B cell (primary cell): Measurements from ENCODE around the gene DNAAF8. TPM values are rescaled to one million over a fixed set of nuclear protein-coding genes. Genes with fewer than 3 reads are reported as not detected.
A peak's percentile ranks its signal among the peaks of the same experiment; 100 is the strongest.

ENCODE experiments used
- ATAC-seq: fragments of 200-7000 bp; cut with Tn5 transposase; one replicate; pipeline ENCODE4 v1.10.0; 2021; ENCODE audit warnings: low read depth, mild to moderate bottlenecking, moderate number of reproducible peaks, moderate library complexity
- CTCF ChIA-PET: fragments of 350-600 bp; sonication (Branson Sonifier 250); formaldehyde crosslinking; loops from one replicate; lab custom pipeline; 2021; ENCODE audit warnings: antibody characterized with exemption, inconsistent platforms; lab: Charles Lee
- POLR2A ChIA-PET: fragments of 350-600 bp; sonication (Branson Sonifier 250); formaldehyde crosslinking; loops from one replicate; lab custom pipeline; 2021; ENCODE audit warnings: antibody characterized with exemption; lab: Charles Lee
- DNase-seq: peaks from one replicate; pipeline ENCODE4 v3.0.0; 2013
- H2AFZ ChIP-seq: 2 replicates; pipeline ENCODE4 v1.6.1; 2012; ENCODE audit warnings: mild to moderate bottlenecking, low read depth, low read length; ENCODE audit not compliant: insufficient read depth, poor library complexity, severe bottlenecking
- H3K27ac ChIP-seq, 2 donors: 1 replicate in 1 of 2; 2 replicates in 1 of 2; pipeline ENCODE4 v1.5.1; 2012 to 2013; ENCODE audit warnings: low read length in 2 of 2, mild to moderate bottlenecking in 2 of 2, moderate library complexity in 1 of 2
- H3K27me3 ChIP-seq, 4 experiments: fragments of 200-600 bp in 1 of 4; sonication (generic) in 1 of 4; replicated peaks in 1 of 4; 1 replicate in 2 of 4; 2 replicates in 2 of 4; pipeline versions ENCODE4 v1.6.1 to v1.7.0; 2013 to 2016; ENCODE audit warnings: low read length in 3 of 4, mild to moderate bottlenecking in 2 of 4, mixed read lengths in 1 of 4, moderate library complexity in 1 of 4; ENCODE audit not compliant: insufficient read depth in 4 of 4, control insufficient read depth in 3 of 4; ENCODE audit errors: control extremely low read depth in 1 of 4
- H3K36me3 ChIP-seq, 2 experiments: replicated peaks in 1 of 2; 1 replicate in 1 of 2; 2 replicates in 1 of 2; pipeline versions ENCODE4 v1.6.1 to v1.7.1; 2013; ENCODE audit warnings: low read length in 1 of 2; ENCODE audit not compliant: insufficient read depth in 2 of 2, control insufficient read depth in 1 of 2; ENCODE audit errors: control extremely low read depth in 1 of 2, extremely low read depth in 1 of 2
- H3K4me1 ChIP-seq, 2 donors: fragments of 200-600 bp in 1 of 2; sonication (generic) in 1 of 2; 1 replicate in 1 of 2; 2 replicates in 1 of 2; pipeline versions ENCODE4 v1.5.1 to v1.6.1; 2013 to 2017; ENCODE audit warnings: low read length in 2 of 2; ENCODE audit not compliant: control insufficient read depth in 2 of 2, insufficient read depth in 2 of 2
- H3K4me2 ChIP-seq: replicated peaks from 2 replicates; pipeline ENCODE3; 2012; ENCODE audit warnings: mild to moderate bottlenecking, low read depth, low read length; ENCODE audit not compliant: poor library complexity, severe bottlenecking
- H3K4me3 ChIP-seq, 5 experiments: fragments of 200-600 bp in 1 of 5; sonication (generic) in 1 of 5; 1 replicate in 3 of 5; 2 replicates in 2 of 5; pipeline versions ENCODE4 v1.5.1 to v1.7.0; 2011 to 2016; ENCODE audit warnings: low read length in 4 of 5, mild to moderate bottlenecking in 4 of 5, low read depth in 2 of 5, control low read depth in 1 of 5, moderate library complexity in 1 of 5; ENCODE audit not compliant: insufficient read depth in 1 of 5; ENCODE audit errors: control extremely low read depth in 1 of 5, extremely low read depth in 1 of 5
- H3K79me2 ChIP-seq: fragments of 200-600 bp; sonication (generic); one replicate; pipeline ENCODE4 v1.6.0; 2016; ENCODE audit warnings: low read length; ENCODE audit not compliant: control insufficient read depth, insufficient read depth
- H3K9ac ChIP-seq: fragments of 200-600 bp; sonication (generic); 2 replicates; pipeline ENCODE4 v1.6.1; 2017; ENCODE audit warnings: mild to moderate bottlenecking, low read length, moderate library complexity
- H3K9me3 ChIP-seq, 3 donors: one replicate each; pipeline versions ENCODE4 v1.6.1 to v1.7.1; 2013; ENCODE audit warnings: low read length in 2 of 3; ENCODE audit not compliant: control insufficient read depth in 2 of 3, insufficient read depth in 1 of 3; ENCODE audit errors: control extremely low read depth in 1 of 3
- H4K20me1 ChIP-seq: 2 replicates; pipeline ENCODE4 v1.6.0; 2012; ENCODE audit warnings: mild to moderate bottlenecking, low read length; ENCODE audit not compliant: insufficient read depth, control insufficient read depth, poor library complexity, severe bottlenecking
- H3K27ac Mint-ChIP-seq: one replicate; pipeline ENCODE4 v1.8.0; 2021; ENCODE audit warnings: mixed read lengths
- H3K27me3 Mint-ChIP-seq: one replicate; pipeline ENCODE4 v1.8.0; 2021; ENCODE audit warnings: mixed read lengths
- H3K4me1 Mint-ChIP-seq: one replicate; pipeline ENCODE4 v1.8.0; 2021; ENCODE audit warnings: mixed read lengths
- H3K4me3 Mint-ChIP-seq: one replicate; pipeline ENCODE4 v1.8.0; 2021; ENCODE audit warnings: mixed read lengths
- H3K9me3 Mint-ChIP-seq: one replicate; pipeline ENCODE4 v1.8.0; 2022; ENCODE audit warnings: mixed read lengths; ENCODE audit not compliant: insufficient read depth
- EZH2 ChIP-seq: IDR thresholded peaks from 2 replicates; pipeline ENCODE4 v1.6.1; 2012; ENCODE audit warnings: borderline replicate concordance, low read depth, mild to moderate bottlenecking, moderate library complexity, low read length; ENCODE audit not compliant: insufficient read depth, poor library complexity, severe bottlenecking
- WGBS: methylation state at CpG from one replicate; pipeline ENCODE4 v1.1.5; 2013; ENCODE audit warnings: missing lambda C conversion rate; ENCODE audit not compliant: insufficient coverage; 5-methylcytosine and 5-hydroxymethylcytosine counted together
- intact Hi-C: fragments of 100-400 bp; cut with micrococcal nuclease; formaldehyde crosslinking; loops from one replicate; pipeline ENCODE4 v1.10.0; 2022
- polyA plus RNA-seq: library from polyadenylated mRNA; depleted of rRNA; stranded (reverse); fragments of >200 nt; gene quantifications from 2 replicates; pipeline ENCODE4 v1.2.3, GENCODE V29; 2012
- total RNA-seq, 2 donors: library from RNA; stranded (reverse); fragments of 120-200 nt in 1 of 2; gene quantifications; 1 replicate in 1 of 2; 2 replicates in 1 of 2; pipeline versions ENCODE4 v1.2.3 to v1.2.4, GENCODE V29; 2013 to 2022
- TF ChIP-seq, protein P1 (sequence below): fragments of 200-600 bp; IDR thresholded peaks from one replicate; pipeline ENCODE4 v1.8.0; 2022; ENCODE audit warnings: antibody characterized with exemption, mild to moderate bottlenecking

Gene DNAAF8
- total and polyA plus RNA-seq, 2 donors (not counting 1 experiment from before 2014, with no cell fraction given), result 0.09 to 0.44 TPM

DNA sequence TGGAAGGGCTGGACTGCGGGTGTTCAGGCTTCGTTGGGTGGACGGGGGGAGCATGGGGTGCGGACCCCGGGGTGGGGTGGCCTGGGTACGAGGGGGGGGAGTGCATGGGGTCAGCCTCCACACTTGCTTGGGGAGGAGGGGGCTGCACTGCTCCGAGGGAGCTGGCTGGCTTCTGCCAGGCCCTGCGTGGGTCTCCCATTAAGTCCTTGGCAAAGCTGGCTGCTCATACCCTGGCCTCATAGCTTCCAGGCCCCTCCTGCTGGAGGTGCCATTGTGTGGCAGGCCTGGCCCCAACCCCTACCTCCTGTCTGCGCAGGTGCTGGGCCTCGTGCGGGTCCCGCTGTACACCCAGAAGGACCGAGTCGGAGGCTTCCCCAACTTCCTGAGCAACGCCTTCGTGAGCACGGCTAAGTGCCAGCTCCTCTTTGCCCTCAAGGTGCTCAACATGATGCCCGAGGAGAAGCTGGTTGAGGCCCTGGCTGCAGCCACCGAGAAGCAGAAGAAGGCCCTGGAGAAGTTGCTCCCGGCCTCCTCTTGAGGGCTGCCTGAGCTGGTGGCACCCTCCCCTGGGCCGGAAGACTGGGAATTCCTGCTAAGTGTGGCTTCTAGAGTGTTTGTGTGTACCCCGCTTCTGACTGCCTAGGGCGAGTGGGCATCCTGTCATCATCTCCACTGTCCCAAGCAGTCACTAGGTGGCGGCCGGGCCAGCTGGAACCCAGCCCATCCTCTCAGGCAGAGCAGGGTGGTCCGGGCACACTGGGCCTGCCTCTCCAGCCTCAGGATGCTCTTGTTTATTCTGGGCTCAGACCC, 39.5 kb upstream of the DNAAF8 start:
- intact Hi-C loops, result loop anchor here (5.0 kb wide), 2 partner anchors 388 to 423 kb away; partner anchors contain the start of gene TFAP4
- H3K27ac ChIP-seq, result peak overlapping the region in 1 of 2 donors; percentile 87
- H3K4me1 Mint-ChIP-seq, result peaks cover 22% of the 10 kb centered on the region
- ChIA-PET CTCF (no interaction called here), POLR2A (interaction anchor here (1.5 to 2.1 kb wide), 2 partner anchors 40 to 190 kb away, joined by 3 to 17 read pairs; partner anchors contain the start of genes ANKS3 and DNAAF8)
- H3K4me2 ChIP-seq, result peak overlapping the region; percentile 92
- H3K4me3 ChIP-seq, result peak overlapping the region in 3 of 5 experiments; percentile 81 to 85 (median 83)
- H4K20me1 ChIP-seq, result peaks cover 13% of the 10 kb centered on the region
- no peak for DNase-seq
- no peaks in the 10 kb centered on the region for H3K27me3 Mint-ChIP-seq
- peaks cover 16% of the 10 kb centered on the region for H3K79me2 ChIP-seq
- H2AFZ ChIP-seq, result peak overlapping the region; percentile 84
- peak overlapping the region; percentile 93 for H3K9ac ChIP-seq
- peak overlapping the region; percentile 77 for H3K4me3 Mint-ChIP-seq
- H3K4me1 ChIP-seq, result peaks cover 15 to 19% of the 10 kb centered on the region in 2 donors
- WGBS, result 75% methylated on average over 26 of the region's 26 CpGs
- H3K27me3 ChIP-seq, result no peaks in the 10 kb centered on the region
- peak overlapping the region; percentile 74 for H3K27ac Mint-ChIP-seq
- no peaks in the 10 kb centered on the region for H3K9me3 ChIP-seq
- peaks cover 0 to 31% of the 10 kb centered on the region in 2 experiments for H3K36me3 ChIP-seq
- H3K9me3 Mint-ChIP-seq, result no peaks in the 10 kb centered on the region
- no peak for ATAC-seq
- no peak for TF ChIP-seq EZH2
- TF ChIP-seq, protein P1, sequence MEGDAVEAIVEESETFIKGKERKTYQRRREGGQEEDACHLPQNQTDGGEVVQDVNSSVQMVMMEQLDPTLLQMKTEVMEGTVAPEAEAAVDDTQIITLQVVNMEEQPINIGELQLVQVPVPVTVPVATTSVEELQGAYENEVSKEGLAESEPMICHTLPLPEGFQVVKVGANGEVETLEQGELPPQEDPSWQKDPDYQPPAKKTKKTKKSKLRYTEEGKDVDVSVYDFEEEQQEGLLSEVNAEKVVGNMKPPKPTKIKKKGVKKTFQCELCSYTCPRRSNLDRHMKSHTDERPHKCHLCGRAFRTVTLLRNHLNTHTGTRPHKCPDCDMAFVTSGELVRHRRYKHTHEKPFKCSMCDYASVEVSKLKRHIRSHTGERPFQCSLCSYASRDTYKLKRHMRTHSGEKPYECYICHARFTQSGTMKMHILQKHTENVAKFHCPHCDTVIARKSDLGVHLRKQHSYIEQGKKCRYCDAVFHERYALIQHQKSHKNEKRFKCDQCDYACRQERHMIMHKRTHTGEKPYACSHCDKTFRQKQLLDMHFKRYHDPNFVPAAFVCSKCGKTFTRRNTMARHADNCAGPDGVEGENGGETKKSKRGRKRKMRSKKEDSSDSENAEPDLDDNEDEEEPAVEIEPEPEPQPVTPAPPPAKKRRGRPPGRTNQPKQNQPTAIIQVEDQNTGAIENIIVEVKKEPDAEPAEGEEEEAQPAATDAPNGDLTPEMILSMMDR, result no peak
